ENCODE measurements around the gene ZNF526.

DNA sequence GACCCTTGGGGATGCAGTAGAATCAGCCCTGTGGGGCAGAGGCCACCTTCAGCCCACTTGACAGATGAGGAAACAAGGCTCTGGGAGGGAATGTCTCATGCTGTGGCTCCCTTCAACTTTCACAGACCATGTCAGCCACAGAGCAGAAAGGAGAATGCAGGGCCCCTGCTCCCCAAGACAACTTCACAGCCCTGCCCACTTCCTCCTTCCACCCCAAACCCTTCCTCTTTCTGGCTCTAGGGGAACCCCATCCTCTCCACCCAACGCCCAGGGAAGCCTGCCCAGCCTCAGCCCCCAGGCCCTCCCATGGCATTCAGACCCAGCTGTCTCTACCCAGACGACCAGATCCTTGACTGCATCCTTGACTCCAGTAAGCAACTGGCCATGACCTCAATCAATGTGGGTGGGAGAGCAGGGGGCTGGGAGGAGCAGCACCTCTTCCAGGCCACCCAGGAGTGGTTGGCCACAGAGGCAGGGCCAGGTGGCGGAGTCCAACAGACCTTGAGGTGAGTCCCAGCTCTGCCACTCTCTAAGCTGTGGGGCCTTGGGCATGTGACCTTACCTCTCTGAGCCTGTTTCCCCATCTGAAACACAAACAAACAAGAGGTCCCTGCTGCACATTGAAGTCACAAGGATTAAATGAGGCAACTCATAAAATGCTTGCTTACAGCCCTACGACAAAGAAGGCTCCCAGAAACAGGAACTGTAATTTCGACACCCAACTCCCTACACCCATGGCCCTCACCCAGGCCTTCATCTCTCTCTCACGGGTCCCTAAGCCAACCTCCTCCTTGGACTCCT is 18.4 kb upstream of the ZNF526 start:
- TF ChIP-seq, protein P1, sequence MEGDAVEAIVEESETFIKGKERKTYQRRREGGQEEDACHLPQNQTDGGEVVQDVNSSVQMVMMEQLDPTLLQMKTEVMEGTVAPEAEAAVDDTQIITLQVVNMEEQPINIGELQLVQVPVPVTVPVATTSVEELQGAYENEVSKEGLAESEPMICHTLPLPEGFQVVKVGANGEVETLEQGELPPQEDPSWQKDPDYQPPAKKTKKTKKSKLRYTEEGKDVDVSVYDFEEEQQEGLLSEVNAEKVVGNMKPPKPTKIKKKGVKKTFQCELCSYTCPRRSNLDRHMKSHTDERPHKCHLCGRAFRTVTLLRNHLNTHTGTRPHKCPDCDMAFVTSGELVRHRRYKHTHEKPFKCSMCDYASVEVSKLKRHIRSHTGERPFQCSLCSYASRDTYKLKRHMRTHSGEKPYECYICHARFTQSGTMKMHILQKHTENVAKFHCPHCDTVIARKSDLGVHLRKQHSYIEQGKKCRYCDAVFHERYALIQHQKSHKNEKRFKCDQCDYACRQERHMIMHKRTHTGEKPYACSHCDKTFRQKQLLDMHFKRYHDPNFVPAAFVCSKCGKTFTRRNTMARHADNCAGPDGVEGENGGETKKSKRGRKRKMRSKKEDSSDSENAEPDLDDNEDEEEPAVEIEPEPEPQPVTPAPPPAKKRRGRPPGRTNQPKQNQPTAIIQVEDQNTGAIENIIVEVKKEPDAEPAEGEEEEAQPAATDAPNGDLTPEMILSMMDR (IDR thresholded peaks at IDR 0.05): no peak
- TF ChIP-seq EP300 (IDR thresholded peaks at IDR 0.05) (no peak), POLR2AphosphoS5 (IDR thresholded peaks at IDR 0.05) (no peak), POLR2A (IDR thresholded peaks at IDR 0.05) (no peak)
